Stomach smooth muscle (tissue), 2 donors: ENCODE measurements around the gene WIZ.
A peak's percentile ranks its signal among the peaks of the same experiment; 100 is the strongest.
"Not testable (repeated sequence)": the region's sequence is repeated elsewhere in the genome, so short reads cannot be mapped to it uniquely, and the experiment has no call there.

Source experiments
- H3K27ac ChIP-seq: one replicate; pipeline ENCODE4 v1.7.0; 2013; ENCODE audit warnings: mild to moderate bottlenecking, low read length, inconsistent platforms
- H3K27me3 ChIP-seq, 2 donors: one replicate each; pipeline ENCODE4 v1.7.0; 2013; ENCODE audit warnings: low read length in 2 of 2; ENCODE audit not compliant: insufficient read depth in 2 of 2, control insufficient read depth in 1 of 2
- H3K36me3 ChIP-seq, 2 donors: one replicate each; pipeline ENCODE4 v1.7.0; 2013; ENCODE audit warnings: low read length in 2 of 2; ENCODE audit not compliant: control insufficient read depth in 2 of 2, insufficient read depth in 2 of 2
- H3K4me1 ChIP-seq: one replicate; pipeline ENCODE4 v1.7.0; 2013; ENCODE audit warnings: low read length; ENCODE audit not compliant: control insufficient read depth, insufficient read depth
- H3K4me3 ChIP-seq, 2 donors: one replicate each; pipeline ENCODE4 v1.7.0; 2013; ENCODE audit warnings: low read length in 2 of 2
- H3K9ac ChIP-seq, 2 donors: one replicate each; pipeline ENCODE4 v1.7.0; 2013; ENCODE audit warnings: low read length in 2 of 2, mild to moderate bottlenecking in 1 of 2
- H3K9me3 ChIP-seq, 2 donors: one replicate each; pipeline ENCODE4 v1.7.0; 2013; ENCODE audit warnings: low read length in 2 of 2; ENCODE audit not compliant: control insufficient read depth in 2 of 2
- donor health status: healthy.
- donor health status: Pancreatic carcinoma.

Gene WIZ

GRCh38 chr19:15401397-15401710, 48.4 kb downstream of the WIZ start:
- Histone ChIP-seq H3K27me3 (no peaks in the 10 kb centered on the region), H3K9me3 (no peaks in the 10 kb centered on the region), H3K4me1 (peaks cover 52% of the 10 kb centered on the region), H3K27ac (peak overlapping the region; percentile 96), H3K4me3 (no peak overlapping the region), H3K9ac (no peak overlapping the region), H3K36me3 (peaks cover 51 to 52% of the 10 kb centered on the region in 2 donors)

DNA sequence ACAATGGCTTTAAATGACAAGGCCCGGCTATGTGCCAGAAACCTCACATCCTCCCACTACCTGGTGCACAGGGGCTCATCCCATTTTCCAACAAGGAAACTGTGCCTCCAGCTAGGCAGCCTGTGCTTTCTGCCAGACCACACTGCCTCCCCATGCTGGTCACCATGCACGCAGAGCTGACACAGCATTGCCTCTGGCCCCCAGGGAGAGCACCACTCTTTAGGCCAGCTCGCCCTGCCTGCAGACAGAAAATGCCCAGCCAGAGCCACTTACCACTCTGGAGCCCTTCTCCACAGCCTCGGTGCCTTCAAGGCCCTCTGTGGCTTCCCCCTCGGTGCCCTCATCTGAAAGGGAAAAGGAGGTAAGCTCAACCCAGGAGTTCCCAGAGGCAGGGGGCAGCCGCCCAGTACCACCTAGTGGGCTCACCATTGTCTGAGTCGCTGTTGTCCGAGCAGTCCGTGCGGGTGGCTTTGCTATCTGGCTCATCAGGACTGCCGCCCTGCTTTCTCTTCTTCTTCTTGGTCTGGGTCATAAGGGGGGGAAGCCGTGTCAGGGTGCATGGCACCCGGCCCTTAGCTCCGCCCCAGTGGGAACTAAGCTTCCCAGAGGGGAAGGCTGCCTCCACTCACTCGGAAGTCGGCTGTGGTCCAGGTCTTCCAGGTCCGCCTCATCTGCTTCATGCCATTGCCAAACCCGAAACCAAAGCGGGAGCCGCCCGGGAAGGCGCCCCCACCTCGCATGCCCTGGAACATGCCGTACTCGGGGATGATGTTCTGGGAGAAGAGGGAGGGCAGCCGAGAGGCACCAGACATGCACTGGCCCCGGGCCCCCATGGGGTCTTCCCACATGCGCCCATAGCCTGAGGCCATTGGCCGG, 49.0 kb downstream of the WIZ start:
- no peaks in the 10 kb centered on the region for H3K9me3 ChIP-seq
- no peaks in the 10 kb centered on the region for H3K27me3 ChIP-seq
- peaks cover 57% of the 10 kb centered on the region in 2 donors for H3K36me3 ChIP-seq
- H3K9ac ChIP-seq, result no peak overlapping the region
- H3K4me3 ChIP-seq, result no peak overlapping the region
- peaks cover 52% of the 10 kb centered on the region for H3K4me1 ChIP-seq
- H3K27ac ChIP-seq, result peak overlapping the region; percentile 31

DNA sequence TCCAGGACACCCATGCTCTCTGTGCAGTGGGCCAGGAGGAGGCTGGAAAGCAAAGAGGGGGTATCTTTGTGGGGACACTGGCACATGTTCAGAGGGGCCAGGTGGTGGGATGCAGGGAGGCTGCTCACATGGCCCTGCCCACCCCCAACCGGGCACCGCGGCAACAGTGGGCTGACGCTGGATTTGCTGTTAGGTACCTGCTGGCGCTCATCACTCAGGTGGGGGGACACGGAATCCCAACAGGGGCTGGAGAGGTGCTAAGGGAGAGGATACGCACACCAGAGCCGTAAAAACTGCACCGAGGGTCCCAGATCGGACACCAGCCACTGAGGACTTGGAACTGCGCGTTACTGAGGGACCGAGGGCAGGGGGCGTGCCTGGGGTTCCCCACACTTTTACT, 50.1 kb downstream of the WIZ start:
- no peak overlapping the region for H3K27ac ChIP-seq
- no peaks in the 10 kb centered on the region for H3K27me3 ChIP-seq
- H3K4me1 ChIP-seq, result peaks cover 44% of the 10 kb centered on the region
- H3K36me3 ChIP-seq, result peaks cover 57 to 59% of the 10 kb centered on the region in 2 donors
- H3K9ac ChIP-seq, result no peak overlapping the region
- H3K9me3 ChIP-seq, result no peaks in the 10 kb centered on the region
- no peak overlapping the region for H3K4me3 ChIP-seq

DNA sequence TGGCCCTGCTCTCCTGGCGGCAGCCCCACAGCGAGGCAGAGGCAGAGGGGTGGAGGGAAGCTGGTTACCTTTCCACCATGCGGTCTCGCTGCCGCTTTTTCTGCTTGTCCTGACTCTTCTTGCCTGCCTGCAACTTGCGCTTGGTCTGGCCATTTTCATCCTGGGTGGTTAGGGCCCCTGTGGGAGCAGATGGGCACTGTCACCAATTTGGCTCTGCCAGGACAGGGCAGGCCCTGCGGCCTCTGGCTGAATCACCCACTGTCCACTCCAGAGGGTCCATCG, 50.6 kb downstream of the WIZ start:
- no peaks in the 10 kb centered on the region for H3K27me3 ChIP-seq
- H3K4me1 ChIP-seq, result peaks cover 39% of the 10 kb centered on the region
- H3K9ac ChIP-seq, result no peak overlapping the region
- no peak overlapping the region for H3K4me3 ChIP-seq
- peaks cover 57 to 59% of the 10 kb centered on the region in 2 donors for H3K36me3 ChIP-seq
- H3K9me3 ChIP-seq, result no peaks in the 10 kb centered on the region
- H3K27ac ChIP-seq, result no peak overlapping the region

- H3K4me1 ChIP-seq, result peaks cover 34% of the 10 kb centered on the region
- peaks cover 57 to 59% of the 10 kb centered on the region in 2 donors for H3K36me3 ChIP-seq
- H3K27me3 ChIP-seq, result no peaks in the 10 kb centered on the region
- no peaks in the 10 kb centered on the region for H3K9me3 ChIP-seq
- no peak overlapping the region for H3K9ac ChIP-seq
- no peak overlapping the region for H3K27ac ChIP-seq
- no peak overlapping the region for H3K4me3 ChIP-seq
Observed at GRCh38 chr19:15398501-15399233, 51.1 kb downstream of the WIZ start.

- no peak overlapping the region for H3K4me3 ChIP-seq
- H3K4me1 ChIP-seq, result peaks cover 25% of the 10 kb centered on the region
- peaks cover 52 to 56% of the 10 kb centered on the region in 2 donors for H3K36me3 ChIP-seq
- H3K27me3 ChIP-seq, result no peaks in the 10 kb centered on the region
- no peak overlapping the region for H3K27ac ChIP-seq
- H3K9ac ChIP-seq, result no peak overlapping the region
- H3K9me3 ChIP-seq, result no peaks in the 10 kb centered on the region
Observed at GRCh38 chr19:15397782-15398181, 52.0 kb downstream of the WIZ start.

DNA sequence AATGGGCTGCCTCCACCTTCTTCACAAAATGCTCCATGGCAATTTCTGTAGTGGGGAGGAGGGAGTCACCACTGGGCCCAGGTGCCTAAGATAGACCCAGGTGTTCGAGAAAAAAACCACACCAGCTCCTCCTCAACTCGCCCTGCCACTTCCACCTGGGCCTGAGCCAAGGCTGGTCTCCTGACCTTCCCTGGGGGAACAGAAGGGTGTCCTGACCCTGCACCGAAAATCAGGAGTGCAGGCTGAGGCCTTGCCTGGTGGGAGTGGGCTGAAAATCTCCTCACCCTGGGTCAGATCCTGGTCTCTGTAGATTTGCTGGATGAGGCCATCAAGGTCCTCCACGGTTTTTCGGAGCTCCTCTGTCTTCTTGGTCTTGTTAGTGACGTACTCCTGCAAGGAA, 52.5 kb downstream of the WIZ start:
- no peak overlapping the region for H3K9ac ChIP-seq
- no peaks in the 10 kb centered on the region for H3K27me3 ChIP-seq
- H3K9me3 ChIP-seq, result no peaks in the 10 kb centered on the region
- H3K4me3 ChIP-seq, result no peak overlapping the region
- H3K4me1 ChIP-seq, result peaks cover 20% of the 10 kb centered on the region
- H3K36me3 ChIP-seq, result peaks cover 48 to 53% of the 10 kb centered on the region in 2 donors
- H3K27ac ChIP-seq, result no peak overlapping the region

DNA sequence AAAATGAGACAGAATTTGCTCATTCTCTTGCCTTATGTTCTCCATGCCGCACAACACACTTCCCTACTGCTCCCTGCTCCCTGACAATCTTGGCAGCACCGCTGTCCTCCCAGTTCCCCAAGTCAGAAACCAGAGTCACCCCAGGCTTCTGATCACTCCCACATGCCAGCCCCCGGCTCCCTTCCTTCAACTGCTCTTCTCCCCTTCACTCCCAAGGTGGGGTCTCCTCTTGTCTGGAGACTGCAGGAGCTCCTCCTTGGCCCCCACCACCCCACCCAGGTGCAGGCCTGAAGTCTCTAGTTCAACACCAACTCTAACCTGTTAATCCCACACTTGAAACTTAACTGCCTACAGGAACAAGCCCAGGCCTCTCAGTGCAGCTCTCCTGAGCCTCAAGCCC, 53.3 kb downstream of the WIZ start:
- Histone ChIP-seq H3K27me3 (no peaks in the 10 kb centered on the region), H3K9ac (peak overlapping the region in 1 of 2 donors; percentile 21), H3K36me3 (peaks cover 51 to 56% of the 10 kb centered on the region in 2 donors), H3K9me3 (no peaks in the 10 kb centered on the region), H3K4me1 (peaks cover 12% of the 10 kb centered on the region), H3K4me3 (no peak overlapping the region), H3K27ac (no peak overlapping the region)

GRCh38 chr19:15395251-15395650, 54.5 kb downstream of the WIZ start:
- H3K27ac ChIP-seq, H3K9me3 ChIP-seq, H3K9ac ChIP-seq, H3K27me3 ChIP-seq, H3K4me1 ChIP-seq, H3K4me3 ChIP-seq: not testable (repeated sequence)
- peaks cover 43 to 49% of the 10 kb centered on the region in 2 donors for H3K36me3 ChIP-seq

DNA sequence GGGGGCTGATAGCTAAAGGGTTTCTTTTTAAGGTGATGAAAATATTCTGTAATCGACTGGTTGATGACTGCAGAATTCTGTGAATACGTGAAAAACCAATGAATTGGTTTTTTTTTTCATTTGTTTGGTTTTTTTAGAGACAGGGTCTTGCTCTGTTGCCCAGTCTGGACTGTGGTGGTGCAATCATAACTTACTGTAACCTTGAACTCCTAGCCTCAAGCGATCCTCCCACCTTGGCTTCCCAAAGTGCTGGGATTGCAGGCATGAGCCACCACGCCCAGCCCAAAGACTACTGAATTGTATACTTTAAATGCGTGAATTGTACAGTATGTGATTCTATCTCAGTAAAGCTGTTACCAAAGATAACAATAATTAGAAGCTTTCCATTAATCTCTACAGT, 55.3 kb downstream of the WIZ start:
- Histone ChIP-seq H3K27ac (no peak overlapping the region), H3K27me3 (no peaks in the 10 kb centered on the region), H3K9ac (no peak overlapping the region), H3K4me1 (peaks cover 6% of the 10 kb centered on the region), H3K9me3 (no peaks in the 10 kb centered on the region), H3K4me3 (no peak overlapping the region), H3K36me3 (peaks cover 37 to 42% of the 10 kb centered on the region in 2 donors)

DNA sequence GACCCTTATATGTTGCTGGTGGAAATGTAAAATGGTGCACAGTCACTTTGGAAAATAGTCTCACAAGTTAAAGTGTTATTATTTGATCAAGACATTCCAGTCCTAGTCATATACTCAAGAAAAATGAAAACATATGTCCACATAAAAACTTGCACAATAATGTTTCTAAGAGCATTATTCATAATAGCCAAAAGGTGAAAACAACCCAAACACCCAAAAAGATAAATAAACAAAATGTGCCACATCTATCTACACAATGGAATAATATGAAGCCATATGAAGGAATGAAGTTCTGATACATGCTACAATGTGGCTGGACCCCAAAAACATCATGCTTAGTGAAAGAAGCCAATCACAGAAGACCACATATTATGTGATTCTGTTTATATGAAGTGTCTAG, 55.8 kb downstream of the WIZ start:
- Histone ChIP-seq H3K9ac (no peak overlapping the region), H3K9me3 (no peaks in the 10 kb centered on the region), H3K27me3 (no peaks in the 10 kb centered on the region), H3K27ac (no peak overlapping the region), H3K4me3 (no peak overlapping the region), H3K4me1 (peaks cover 6% of the 10 kb centered on the region), H3K36me3 (peaks cover 32 to 37% of the 10 kb centered on the region in 2 donors)
